ENCODE results near the gene CPVL.

Gene CPVL

DNA sequence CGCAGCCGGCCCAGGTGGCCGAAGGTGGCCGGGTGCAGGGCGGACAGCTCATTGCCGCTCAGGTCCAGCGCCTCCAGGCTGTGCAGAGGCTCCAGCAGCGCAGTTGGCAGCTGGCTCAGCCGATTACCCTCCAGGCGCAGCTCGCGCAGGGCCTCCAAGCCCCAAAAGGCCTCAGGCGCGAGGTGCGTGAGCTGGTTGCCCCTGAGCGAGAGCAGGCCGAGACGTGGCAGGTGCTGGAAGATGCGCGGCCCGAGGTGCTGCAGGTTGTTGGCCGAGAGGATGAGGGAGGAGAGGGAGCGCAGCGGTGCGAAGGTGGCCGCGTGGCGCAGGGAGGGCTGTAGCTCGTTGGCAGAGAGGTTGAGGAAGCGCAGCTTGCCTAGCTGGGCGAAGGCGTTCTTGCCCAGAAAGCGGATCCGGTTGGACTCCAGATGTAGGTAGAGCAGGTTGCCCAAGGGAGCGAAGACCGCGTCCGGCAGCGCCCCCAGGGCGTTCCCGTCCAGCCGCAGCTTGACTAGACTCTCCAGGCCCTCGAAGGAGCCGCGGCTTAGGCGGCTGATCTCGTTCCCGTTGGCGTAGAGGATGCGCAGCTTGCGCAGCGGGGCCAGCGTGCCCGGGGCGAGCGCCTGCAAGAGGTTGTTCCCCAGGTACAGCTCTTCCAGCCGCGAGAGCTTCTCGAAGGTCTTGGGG lies 189.1 kb downstream of the CPVL start:
- DNase-seq (ENCODE audit: insufficient read length) (peak; percentile 18), FAIRE-seq (no peak)
- TF ChIP-seq POLR2AphosphoS5 (IDR thresholded peaks at IDR 0.05; ENCODE audit: low read depth, low read length) (no peak), POLR2A (IDR thresholded peaks at IDR 0.05; ENCODE audit: low read depth, low read length) (no peak), TAF1 (IDR thresholded peaks at IDR 0.05; ENCODE audit: borderline replicate concordance, low read depth, low read length) (no peak)

DNA sequence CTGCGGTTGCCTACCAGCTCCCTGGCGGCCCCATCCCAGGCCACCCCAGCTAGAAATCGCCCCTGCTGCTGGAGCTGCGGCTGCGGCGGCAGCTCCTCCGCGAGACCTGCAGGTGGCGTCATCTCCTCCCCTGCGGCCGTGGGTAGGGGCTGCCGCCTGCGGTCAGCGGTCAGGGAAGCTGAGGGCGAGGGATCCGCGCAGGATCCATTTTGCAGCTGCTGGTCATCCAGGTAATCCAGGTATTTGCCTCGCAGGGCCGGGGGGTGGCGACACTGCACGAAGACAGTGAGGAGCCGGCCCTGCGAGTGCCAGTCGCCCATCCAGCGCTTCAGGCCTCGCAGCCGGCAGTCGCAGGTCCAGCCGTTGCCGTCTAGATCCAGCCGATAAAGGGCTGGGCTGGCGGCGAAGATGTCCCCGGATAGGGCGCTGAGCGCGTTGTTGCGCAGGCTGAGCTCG lies 189.7 kb downstream of the CPVL start:
- peak; percentile 30 for DNase-seq (ENCODE audit: insufficient read length)

DNA sequence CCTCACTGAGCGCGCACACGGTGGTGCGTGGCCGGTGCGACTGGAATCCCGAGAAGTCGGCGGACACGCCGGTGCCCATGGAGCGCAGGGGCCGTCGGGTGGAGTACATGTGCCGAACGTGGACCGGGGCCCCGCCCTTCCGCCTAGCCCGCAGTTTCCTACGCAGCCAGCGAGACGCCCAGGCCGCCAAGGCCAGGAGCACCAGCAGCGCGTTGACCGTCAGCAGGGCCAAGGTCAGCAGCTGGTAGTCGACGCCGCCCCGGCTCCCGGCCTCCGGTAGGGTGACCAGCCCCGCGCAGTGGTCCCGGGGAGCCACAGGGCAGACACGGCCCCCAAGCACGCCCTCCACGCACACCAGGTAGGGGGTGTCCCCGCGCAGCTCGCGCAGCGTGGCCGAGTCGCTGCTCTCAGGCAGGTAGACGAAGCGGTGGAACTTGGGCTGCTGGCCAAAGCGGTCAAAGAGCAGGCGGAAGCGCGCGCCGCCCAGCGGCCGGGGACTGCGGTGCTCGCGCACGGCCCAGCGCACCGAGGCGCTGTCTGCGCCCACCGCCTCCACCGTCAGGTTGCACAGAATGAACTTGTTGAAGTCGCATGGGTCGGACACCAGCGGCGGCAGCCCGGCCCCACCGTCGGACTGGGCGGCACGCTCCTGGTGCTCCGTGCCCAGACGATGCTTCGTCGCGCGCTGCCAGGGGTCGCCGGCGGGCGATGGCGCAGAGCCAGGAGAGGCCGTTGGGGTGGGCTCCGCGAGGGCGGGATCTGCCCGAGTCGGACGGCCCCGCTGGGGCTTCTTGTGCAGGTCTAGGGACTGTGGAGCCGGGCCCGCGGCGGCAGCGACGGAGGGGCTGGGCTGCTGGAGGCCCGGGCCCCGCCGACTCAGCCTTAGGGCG lies 190.4 kb downstream of the CPVL start:
- FAIRE-seq (no peak), DNase-seq (ENCODE audit: insufficient read length) (peak; percentile 38)
- no peak for TF ChIP-seq TAF1 (IDR thresholded peaks at IDR 0.05; ENCODE audit: borderline replicate concordance, low read depth, low read length)
- TF ChIP-seq POLR2AphosphoS5 (IDR thresholded peaks at IDR 0.05; ENCODE audit: low read depth, low read length) = no peak
- no peak for TF ChIP-seq POLR2A (IDR thresholded peaks at IDR 0.05; ENCODE audit: low read depth, low read length)

More for the DNA sequence above, 189.7 kb downstream of the CPVL start:
- no peak for FAIRE-seq
- no peak for TF ChIP-seq POLR2AphosphoS5 (IDR thresholded peaks at IDR 0.05; ENCODE audit: low read depth, low read length)
- no peak for TF ChIP-seq POLR2A (IDR thresholded peaks at IDR 0.05; ENCODE audit: low read depth, low read length)
- no peak for TF ChIP-seq TAF1 (IDR thresholded peaks at IDR 0.05; ENCODE audit: borderline replicate concordance, low read depth, low read length)

DNA sequence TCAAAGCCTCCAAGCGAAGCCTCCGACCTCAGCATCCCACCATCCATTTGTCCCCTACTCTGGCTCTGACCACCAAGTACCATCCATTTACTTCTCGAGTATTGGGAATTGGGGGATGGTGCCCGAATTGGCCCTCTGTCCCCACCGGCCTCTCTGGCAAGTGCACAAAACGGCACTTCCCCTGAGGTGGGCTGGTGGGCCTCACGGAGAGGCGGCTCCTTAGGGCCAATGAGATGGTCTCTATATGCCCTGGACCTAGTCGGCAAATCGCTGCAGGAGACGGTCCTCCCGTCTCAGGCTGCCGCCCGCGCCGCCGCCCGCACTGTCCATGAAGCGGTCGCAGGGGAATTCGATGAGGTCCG lies 191.0 kb downstream of the CPVL start:
- TF ChIP-seq POLR2AphosphoS5 (IDR thresholded peaks at IDR 0.05; ENCODE audit: low read depth, low read length) (no peak), POLR2A (IDR thresholded peaks at IDR 0.05; ENCODE audit: low read depth, low read length) (no peak), TAF1 (IDR thresholded peaks at IDR 0.05; ENCODE audit: borderline replicate concordance, low read depth, low read length) (no peak)
- no peak for FAIRE-seq

DNA sequence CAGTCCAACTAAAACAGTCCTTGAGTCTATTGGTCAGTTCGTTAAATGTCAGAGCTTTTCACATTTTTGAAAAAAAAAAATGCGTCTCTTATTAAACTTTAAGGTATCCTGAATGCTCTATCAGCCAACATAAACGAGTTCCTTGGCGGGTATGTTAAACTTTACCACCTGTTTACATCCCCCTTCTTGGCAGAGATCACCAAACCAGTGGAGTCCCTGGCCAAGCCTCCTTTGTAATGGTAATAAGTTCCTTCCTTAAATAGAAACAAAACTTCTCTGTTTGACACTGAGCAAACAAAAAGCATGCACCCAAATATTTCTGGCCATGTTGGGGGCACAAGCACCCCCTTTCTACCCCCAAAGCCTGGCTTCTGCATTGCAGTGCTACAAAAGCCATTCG lies 191.4 kb downstream of the CPVL start:
- no peak for TF ChIP-seq POLR2A (IDR thresholded peaks at IDR 0.05; ENCODE audit: low read depth, low read length)
- TF ChIP-seq POLR2AphosphoS5 (IDR thresholded peaks at IDR 0.05; ENCODE audit: low read depth, low read length) = no peak
- no peak for TF ChIP-seq TAF1 (IDR thresholded peaks at IDR 0.05; ENCODE audit: borderline replicate concordance, low read depth, low read length)
- no peak for DNase-seq (ENCODE audit: insufficient read length)
- FAIRE-seq = no peak

More for the DNA sequence above, 191.0 kb downstream of the CPVL start:
- DNase-seq (ENCODE audit: insufficient read length) = no peak

- DNase-seq (ENCODE audit: insufficient read length) (no peak), FAIRE-seq (no peak)
- TF ChIP-seq TAF1 (IDR thresholded peaks at IDR 0.05; ENCODE audit: borderline replicate concordance, low read depth, low read length) = no peak
- no peak for TF ChIP-seq POLR2A (IDR thresholded peaks at IDR 0.05; ENCODE audit: low read depth, low read length)
- no peak for TF ChIP-seq POLR2AphosphoS5 (IDR thresholded peaks at IDR 0.05; ENCODE audit: low read depth, low read length)
These were observed 191.9 kb downstream of the CPVL start for GRCh38 chr7:28954471-28954870.

GRCh38 chr7:28953633-28954032 lies 192.7 kb downstream of the CPVL start:
- TF ChIP-seq POLR2AphosphoS5 (IDR thresholded peaks at IDR 0.05; ENCODE audit: low read depth, low read length) (no peak), TAF1 (IDR thresholded peaks at IDR 0.05; ENCODE audit: borderline replicate concordance, low read depth, low read length) (no peak), POLR2A (IDR thresholded peaks at IDR 0.05; ENCODE audit: low read depth, low read length) (no peak)
- FAIRE-seq (no peak), DNase-seq (ENCODE audit: insufficient read length) (no peak)

Data from GM12892 (cell line).